ENCODE results near the gene CTCF.

DNA sequence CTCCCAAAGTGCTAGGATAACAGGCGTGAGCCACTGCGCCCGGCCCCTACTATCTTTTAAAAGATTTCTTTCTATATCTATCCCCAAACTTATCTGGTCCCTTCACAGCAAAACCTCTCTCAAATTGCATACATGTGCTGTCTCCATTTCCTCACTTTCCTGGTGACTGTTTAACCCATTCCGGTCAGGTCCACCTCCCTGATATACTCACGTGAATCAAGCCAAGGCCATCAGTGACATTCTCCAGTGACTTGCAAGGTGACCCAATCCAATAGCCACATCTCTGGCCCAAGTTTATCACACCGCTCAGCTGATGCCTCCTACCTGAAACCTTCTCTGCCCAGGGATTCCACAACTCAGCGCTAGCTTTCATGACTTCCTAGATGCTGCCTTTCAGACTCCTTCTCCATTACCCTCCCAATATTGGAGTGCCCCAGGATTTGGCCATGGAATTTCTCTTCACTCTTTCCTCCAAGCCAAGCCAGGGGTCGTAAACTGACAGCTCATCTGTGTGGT is 1.4 kb upstream of the CTCF start:
- TF ChIP-seq, protein P1, sequence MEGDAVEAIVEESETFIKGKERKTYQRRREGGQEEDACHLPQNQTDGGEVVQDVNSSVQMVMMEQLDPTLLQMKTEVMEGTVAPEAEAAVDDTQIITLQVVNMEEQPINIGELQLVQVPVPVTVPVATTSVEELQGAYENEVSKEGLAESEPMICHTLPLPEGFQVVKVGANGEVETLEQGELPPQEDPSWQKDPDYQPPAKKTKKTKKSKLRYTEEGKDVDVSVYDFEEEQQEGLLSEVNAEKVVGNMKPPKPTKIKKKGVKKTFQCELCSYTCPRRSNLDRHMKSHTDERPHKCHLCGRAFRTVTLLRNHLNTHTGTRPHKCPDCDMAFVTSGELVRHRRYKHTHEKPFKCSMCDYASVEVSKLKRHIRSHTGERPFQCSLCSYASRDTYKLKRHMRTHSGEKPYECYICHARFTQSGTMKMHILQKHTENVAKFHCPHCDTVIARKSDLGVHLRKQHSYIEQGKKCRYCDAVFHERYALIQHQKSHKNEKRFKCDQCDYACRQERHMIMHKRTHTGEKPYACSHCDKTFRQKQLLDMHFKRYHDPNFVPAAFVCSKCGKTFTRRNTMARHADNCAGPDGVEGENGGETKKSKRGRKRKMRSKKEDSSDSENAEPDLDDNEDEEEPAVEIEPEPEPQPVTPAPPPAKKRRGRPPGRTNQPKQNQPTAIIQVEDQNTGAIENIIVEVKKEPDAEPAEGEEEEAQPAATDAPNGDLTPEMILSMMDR (conservative IDR thresholded peaks at IDR 0.05; ENCODE audit: low read depth, low read length): no peak
- TF ChIP-seq EZH2 (IDR thresholded peaks at IDR 0.05; ENCODE audit: low read length, unreplicated experiment) (no peak), EZH2phosphoT487 (IDR thresholded peaks at IDR 0.05; ENCODE audit: borderline replicate concordance, low read length) (no peak)
